CD4-positive, alpha-beta T cell treated with Interleukin-17A for 1 hour (primary cell): ENCODE data around the gene PLEKHG4B.
"Not testable (repeated sequence)": the region's sequence is repeated elsewhere in the genome, so short reads cannot be mapped to it uniquely, and the experiment has no call there.

Experiments
- DNase-seq: peaks from one replicate; pipeline ENCODE4 v3.0.0-alpha.2; 2020

The PLEKHG4B gene

DNA sequence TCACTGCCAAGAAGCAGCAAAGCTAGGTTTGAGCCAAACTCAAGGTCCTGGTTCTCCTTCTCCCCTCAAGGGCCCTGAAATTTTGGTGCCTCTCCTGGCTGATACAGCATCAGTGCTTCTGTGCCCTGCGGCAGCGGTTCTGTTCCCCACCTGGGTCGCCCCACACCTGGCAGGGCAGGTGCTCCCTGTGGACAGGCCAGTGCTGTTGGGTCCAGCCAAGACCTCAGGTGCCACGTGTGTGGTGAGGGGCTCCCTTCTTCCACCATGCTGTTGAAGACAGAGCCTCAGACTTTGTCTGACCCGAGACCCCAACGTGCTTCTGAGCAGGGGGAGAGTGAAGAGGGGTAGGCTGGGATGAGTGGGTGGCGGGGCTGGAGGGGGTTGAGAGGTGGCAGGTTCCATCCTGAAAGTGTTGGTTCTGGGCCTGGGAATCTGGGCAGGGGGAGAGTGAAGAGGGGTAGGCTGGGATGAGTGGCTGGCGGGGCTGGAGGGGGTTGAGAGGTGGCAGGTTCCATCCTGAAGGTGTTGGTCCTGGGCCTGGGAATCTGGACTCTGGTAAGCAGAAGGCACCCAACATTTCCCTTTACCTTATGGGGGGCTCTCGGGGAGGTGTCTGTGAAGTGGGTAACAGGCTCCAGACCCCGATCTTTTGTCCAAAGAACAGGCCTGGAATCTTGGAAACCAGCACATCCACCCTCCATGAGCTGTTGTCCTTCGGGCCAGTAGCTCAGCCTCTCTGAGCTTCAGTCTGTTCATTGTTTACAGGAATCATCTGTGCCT, 2.3 kb downstream of the PLEKHG4B start:
- DNase-seq, result no peak

DNA sequence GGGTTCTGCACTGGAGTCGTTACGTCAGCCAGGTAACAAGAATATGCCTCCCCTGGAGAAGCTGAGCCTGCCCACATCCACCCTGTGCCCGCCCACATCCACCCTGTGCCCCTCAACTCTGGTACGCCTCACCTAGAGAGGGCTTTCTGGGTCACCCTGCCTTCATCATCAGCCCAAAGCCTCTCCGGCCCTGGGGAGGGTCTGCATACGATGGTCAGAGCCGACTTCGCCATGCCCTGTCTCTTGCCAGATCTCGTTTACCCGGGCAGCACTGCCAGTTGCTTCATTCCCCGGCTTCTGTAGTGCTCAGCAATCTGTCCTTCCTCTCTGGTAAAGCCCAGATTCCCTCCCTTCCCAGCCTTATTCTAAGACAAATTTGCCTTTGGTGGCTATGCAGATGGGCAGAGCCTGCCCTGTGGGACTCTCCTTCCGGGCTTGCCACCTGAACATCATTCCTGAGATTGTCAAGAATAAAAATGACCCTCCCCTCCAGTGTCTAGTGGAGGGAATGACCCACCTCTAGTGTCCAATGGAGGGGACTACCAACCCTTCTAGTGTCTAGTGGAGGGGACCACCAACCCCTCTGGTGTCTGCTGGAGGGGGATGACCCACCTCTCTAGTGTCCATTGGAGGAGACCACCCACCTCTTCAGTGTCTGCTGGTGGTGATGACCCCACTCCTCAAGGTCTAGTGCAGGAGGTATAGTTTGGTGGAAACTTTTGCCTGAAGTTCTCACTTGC, 3.4 kb downstream of the PLEKHG4B start:
- DNase-seq, result no peak

DNA sequence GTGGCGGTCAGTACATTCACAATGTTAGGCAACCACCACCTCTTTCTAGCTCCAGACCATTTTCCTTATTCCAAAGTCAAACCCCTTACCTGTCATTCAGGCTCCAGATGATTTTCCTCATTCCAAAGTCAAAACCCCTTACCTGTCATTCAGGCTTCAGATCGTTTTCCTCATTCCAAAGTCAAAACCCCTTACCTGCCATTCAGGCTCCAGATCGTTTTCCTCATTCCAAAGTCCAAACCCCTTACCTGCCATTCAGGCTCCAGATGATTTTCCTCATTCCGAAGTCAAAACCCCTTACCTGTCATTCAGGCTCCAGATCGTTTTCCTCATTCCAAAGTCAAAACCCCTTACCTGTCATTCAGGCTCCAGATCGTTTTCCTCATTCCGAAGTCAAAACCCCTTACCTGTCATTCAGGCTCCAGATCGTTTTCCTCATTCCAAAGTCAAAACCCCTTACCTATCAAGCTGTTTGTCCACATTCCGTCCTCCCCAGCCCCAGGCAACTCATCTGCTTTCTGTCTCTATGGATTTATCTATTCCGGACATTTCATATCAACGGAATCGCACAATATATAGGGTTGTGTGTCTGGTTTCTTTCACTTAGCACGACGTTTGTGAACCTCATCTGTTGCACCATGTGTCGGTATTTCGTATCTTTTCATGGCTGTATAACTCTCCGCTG, 5.2 kb downstream of the PLEKHG4B start:
- no peak for DNase-seq

DNA sequence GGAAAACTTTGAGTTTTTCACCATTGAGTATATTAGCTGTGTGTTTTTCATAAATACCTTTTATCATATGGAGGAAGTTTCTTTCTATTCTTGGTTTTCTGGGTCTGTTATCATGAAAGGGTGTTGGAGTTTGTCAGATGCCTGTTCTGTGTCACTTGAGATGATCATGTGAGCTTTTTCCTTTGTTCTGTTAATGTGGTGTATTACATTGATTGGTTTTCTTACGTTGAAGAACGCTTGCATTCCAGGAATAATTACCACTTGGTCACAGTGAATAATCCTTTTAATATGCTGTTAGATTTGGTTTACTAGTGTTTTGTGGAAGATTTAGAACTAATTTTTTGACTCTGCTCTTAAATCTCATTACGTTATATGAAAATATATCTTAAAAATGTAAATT, 7.8 kb downstream of the PLEKHG4B start:
- no peak for DNase-seq

- DNase-seq, result no peak
Measured at GRCh38 chr5:102411-103043, 10.6 kb downstream of the PLEKHG4B start.

- DNase-seq, result not testable (repeated sequence)
Measured at GRCh38 chr5:104106-104505, 12.1 kb downstream of the PLEKHG4B start.

DNA sequence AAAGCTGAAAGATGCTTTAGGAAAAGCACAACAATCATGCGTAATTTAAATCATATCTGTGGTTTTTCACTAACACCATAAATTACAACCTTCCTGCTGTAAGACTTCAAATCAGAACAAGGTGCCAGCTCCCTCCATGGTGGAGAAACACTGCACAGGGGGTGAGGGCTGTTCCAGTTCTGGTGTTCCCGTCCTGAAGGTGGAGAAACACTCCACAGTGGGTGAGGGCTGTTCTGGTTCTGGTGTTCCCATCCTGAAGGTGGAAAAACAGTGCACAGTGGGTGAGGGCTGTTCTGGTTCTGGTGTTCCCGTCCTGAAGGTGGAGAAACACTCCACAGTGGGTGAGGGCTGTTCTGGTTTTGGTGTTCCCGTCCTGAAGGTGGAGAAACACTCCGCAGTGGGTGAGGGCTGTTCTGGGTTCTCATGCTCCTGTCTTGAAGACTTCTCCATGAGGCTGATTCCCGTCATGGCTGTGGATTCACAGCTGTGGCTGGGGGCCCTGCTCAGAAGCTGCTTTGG, 12.9 kb downstream of the PLEKHG4B start:
- no peak for DNase-seq

DNA sequence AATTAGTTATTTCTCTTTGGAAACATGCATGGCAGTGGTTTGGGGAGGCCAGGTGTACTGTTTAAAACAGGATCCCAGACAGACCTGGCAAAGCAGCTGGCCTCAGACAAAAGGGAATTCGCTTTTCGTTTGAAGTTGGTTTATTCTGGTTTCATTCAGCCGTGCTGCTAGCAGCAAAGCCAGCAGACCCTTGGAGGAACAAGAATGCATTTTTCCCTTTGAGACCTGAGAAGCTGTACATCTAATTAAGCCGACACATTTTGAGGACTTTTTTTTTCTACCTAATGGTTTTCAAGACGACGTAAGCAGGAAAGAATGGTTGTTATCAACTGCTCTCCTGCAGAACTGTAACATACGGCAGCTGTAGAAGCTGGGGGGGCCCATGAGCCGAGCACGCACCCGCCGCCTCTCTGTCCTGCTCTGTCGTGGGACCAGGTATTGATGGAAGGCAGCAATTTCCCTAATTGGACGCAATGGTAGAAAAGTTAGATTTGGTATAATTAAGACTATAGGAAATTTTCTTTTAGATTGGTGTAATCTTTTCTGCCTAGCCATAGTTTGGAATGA, 13.6 kb downstream of the PLEKHG4B start:
- DNase-seq, result no peak

DNA sequence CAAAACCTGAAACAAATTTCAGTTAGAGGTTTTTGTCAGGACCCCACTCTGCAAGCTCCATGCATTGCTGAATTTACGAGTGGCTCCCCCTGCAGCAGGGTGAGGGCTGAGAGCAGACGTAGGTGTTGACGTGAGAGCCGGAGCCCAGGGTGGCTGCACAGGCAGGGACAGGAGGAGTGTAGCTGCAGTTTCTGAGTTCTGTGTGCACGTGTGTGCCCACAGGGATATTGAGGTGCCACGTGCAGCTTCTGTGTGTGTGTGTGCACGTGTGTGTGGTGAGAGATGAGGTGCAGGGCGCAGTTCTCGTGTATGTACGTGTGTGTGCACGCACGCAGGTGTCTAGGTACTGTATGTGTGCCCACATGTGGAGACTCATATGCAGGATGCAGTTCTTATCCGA, 14.6 kb downstream of the PLEKHG4B start:
- no peak for DNase-seq

DNA sequence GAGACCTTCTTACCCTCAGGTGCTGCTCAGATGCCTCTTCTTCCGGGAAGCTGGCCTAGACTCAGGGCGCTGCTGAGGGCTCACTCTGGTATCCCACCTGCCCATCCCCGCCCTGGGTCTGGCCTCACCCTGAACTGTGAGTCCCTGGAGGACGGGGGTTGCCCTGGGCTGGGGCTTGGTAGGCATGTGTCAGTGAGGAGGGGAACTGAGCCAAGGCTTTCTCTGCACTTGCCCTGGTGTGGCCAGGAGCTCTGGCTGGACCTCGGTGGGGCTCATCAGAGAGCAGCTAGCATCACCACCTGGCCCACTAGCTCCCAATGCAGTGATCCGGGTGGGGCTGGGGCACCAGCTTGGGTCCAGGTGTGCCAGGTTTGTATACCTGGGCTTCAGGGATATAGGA, 15.6 kb downstream of the PLEKHG4B start:
- no peak for DNase-seq

DNA sequence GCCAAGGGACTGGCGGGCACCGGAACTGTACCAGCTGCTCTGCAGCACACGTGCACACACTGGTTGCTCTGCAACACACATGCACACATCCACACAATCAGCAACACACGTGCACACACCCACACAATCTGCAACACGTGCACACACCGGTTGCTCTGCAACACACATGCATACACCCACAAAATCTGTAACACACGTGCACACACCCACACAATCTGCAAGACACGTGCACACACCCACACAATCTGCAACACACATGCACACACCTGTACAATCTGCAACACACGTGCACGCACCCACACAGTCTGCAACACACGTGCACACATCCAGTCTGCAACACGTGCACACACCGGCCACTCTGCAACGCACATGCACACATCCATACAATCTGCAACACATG, 17.9 kb downstream of the PLEKHG4B start:
- DNase-seq, result no peak

DNA sequence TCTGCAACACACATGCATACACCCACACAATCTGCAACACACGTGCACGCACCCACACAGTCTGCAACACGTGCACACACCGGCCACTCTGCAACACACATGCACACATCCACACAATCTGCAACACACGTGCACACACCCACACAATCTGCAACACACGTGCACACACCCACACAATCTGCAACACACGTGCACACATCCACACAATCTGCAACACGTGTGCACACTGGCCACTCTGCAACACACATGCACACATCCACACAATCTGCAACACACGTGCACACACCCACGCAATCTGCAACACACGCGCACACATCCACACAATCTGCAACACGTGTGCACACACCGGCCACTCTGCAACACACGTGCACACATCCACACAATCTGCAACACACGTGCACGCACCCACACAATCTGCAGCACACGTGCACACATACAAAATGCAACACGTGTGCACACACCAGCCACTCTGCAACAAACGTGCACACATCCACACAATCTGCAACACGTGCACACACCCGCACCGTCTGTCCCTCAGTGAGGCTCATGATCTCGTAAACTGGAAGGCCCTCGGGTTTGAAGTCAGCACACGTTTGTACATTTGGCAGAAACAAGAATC, 18.4 kb downstream of the PLEKHG4B start:
- DNase-seq, result no peak

DNA sequence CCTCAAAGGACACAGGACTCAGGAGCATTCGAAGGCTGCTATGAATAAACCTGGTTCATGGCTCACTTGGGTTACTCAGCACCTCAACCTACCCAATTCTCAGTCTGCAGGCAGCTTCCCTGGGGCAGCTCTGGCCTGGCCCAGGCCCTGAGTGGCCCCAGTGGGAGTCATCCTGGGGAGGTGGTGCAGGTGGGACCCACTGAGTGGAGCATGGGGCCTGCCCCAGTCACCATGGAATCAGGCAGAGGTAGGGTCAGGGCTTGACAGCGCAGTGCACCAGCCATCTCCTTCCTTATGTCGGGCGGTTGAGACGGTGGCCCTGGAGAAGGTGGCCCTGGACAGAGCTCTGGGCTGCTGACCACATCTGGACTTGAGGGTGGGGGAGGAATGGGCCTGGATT, 19.2 kb downstream of the PLEKHG4B start:
- DNase-seq, result no peak

GRCh38 chr5:119486-120097, 27.6 kb downstream of the PLEKHG4B start:
- no peak for DNase-seq

DNA sequence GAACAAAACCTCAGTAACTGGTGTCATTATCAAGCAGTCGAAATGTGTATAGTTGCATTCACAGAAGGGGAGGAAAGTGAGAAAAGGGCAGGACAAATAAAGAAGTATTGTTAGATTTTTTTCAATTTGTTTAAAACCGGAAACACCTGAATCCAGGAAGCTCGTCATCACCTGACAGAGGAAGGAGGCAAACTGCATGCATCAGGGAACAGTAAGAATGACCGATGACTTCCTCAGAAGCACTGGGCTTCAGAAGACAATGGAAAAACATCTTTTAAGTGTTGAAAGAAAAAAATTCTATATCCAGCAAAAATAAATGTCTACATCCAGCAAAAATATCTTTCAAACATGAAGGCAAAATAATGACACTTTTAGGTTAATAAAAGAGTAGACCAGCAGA, 29.5 kb downstream of the PLEKHG4B start:
- no peak for DNase-seq

- DNase-seq, result no peak
Measured at GRCh38 chr5:125815-126214, 33.8 kb downstream of the PLEKHG4B start.

DNA sequence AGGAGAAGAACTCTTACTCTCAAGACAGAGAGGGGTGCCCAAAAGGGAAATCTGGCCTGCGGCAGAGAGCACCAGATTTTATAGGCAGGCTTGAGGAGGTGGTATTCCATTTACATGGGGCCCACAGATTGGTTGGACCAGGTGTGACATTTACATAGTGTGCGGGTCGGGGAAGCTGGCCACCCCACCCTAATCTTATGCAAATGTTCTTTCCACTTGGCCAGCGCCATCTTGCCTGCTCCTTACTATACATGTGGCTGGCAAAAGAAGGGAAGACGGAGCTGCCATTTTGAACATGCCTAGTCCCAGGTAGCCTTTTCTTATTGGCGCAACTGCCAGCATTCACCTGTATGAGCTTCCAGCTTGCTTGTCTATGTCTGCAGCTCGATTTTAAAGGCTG, 34.8 kb downstream of the PLEKHG4B start:
- DNase-seq, result no peak

- no peak for DNase-seq
Measured at GRCh38 chr5:127886-128285, 35.9 kb downstream of the PLEKHG4B start.

- DNase-seq, result no peak
Measured at GRCh38 chr5:128446-128845, 36.5 kb downstream of the PLEKHG4B start.

GRCh38 chr5:129148-129547, 37.2 kb downstream of the PLEKHG4B start:
- DNase-seq, result no peak

- DNase-seq, result no peak
Measured at GRCh38 chr5:129820-130219, 37.9 kb downstream of the PLEKHG4B start.

GRCh38 chr5:130601-131131, 38.7 kb downstream of the PLEKHG4B start:
- DNase-seq, result no peak
